KOPT-K1 (cell line): ENCODE data around the gene MCM8.

Experiments used
- H3K27ac ChIP-seq: fragments of 200-600 bp; sonication (generic); 2 replicates; pipeline ENCODE4 v1.5.1; 2016; ENCODE audit warnings: antibody characterized with exemption, mild to moderate bottlenecking, low read depth, low read length; ENCODE audit not compliant: poor library complexity, severe bottlenecking
- H3K36me3 ChIP-seq: fragments of 200-600 bp; sonication (generic); 2 replicates; pipeline ENCODE4 v1.5.1; 2017; ENCODE audit warnings: antibody characterized with exemption, mild to moderate bottlenecking, low read length, moderate library complexity; ENCODE audit not compliant: insufficient read depth
- H3K9me3 ChIP-seq: fragments of 200-600 bp; sonication (generic); 2 replicates; pipeline ENCODE4 v1.5.1; 2017; ENCODE audit warnings: antibody characterized with exemption, low read length, mild to moderate bottlenecking; ENCODE audit not compliant: insufficient read depth, poor library complexity, severe bottlenecking

MCM8 gene

GRCh38 chr20:5950271-5951031, at the start of gene MCM8, which contains the start of gene TRMT6:
MCM8 (plus strand) TSS chr20:5950652; CDS start chr20:5952016, 1,364 bp downstream.
TRMT6 (minus strand) TSS chr20:5950533; CDS start chr20:5950405, 128 bp downstream.
- Histone ChIP-seq H3K27ac (peak within 1 kb of the TSS; percentile 79), H3K36me3 (peaks cover 65% of the 10 kb centered on the region), H3K9me3 (no peaks in the 10 kb centered on the region)

GRCh38 chr20:5900908-5901307, 49.5 kb upstream of the MCM8 start:
- no peaks in the 10 kb centered on the region for H3K36me3 ChIP-seq
- H3K27ac ChIP-seq = no peak overlapping the region
- H3K9me3 ChIP-seq = peaks cover 5% of the 10 kb centered on the region

GRCh38 chr20:5908981-5909380, 41.5 kb upstream of the MCM8 start:
- Histone ChIP-seq H3K36me3 (no peaks in the 10 kb centered on the region), H3K9me3 (no peaks in the 10 kb centered on the region), H3K27ac (no peak overlapping the region)

- Histone ChIP-seq H3K27ac (no peak overlapping the region), H3K36me3 (no peaks in the 10 kb centered on the region), H3K9me3 (no peaks in the 10 kb centered on the region)
Measured at GRCh38 chr20:5910186-5910585, 40.3 kb upstream of the MCM8 start.

GRCh38 chr20:5913166-5913565, 37.3 kb upstream of the MCM8 start:
- no peak overlapping the region for H3K27ac ChIP-seq
- H3K36me3 ChIP-seq = no peaks in the 10 kb centered on the region
- H3K9me3 ChIP-seq = no peaks in the 10 kb centered on the region

GRCh38 chr20:5914859-5915258, 35.6 kb upstream of the MCM8 start:
- no peaks in the 10 kb centered on the region for H3K36me3 ChIP-seq
- H3K27ac ChIP-seq = no peak overlapping the region
- no peaks in the 10 kb centered on the region for H3K9me3 ChIP-seq

GRCh38 chr20:5918856-5919625, 31.4 kb upstream of the MCM8 start:
- H3K36me3 ChIP-seq = no peaks in the 10 kb centered on the region
- H3K27ac ChIP-seq = no peak overlapping the region
- no peaks in the 10 kb centered on the region for H3K9me3 ChIP-seq

GRCh38 chr20:5919626-5920544, 30.6 kb upstream of the MCM8 start:
- H3K36me3 ChIP-seq = no peaks in the 10 kb centered on the region
- no peaks in the 10 kb centered on the region for H3K9me3 ChIP-seq
- H3K27ac ChIP-seq = no peak overlapping the region

GRCh38 chr20:5920581-5920980, 29.9 kb upstream of the MCM8 start:
- Histone ChIP-seq H3K27ac (no peak overlapping the region), H3K9me3 (no peaks in the 10 kb centered on the region), H3K36me3 (no peaks in the 10 kb centered on the region)

- H3K9me3 ChIP-seq = no peaks in the 10 kb centered on the region
- no peaks in the 10 kb centered on the region for H3K36me3 ChIP-seq
- no peak overlapping the region for H3K27ac ChIP-seq
Measured at GRCh38 chr20:5923493-5923892, 27.0 kb upstream of the MCM8 start.

GRCh38 chr20:5925551-5925950, 24.9 kb upstream of the MCM8 start:
- Histone ChIP-seq H3K36me3 (no peaks in the 10 kb centered on the region), H3K9me3 (no peaks in the 10 kb centered on the region), H3K27ac (no peak overlapping the region)

GRCh38 chr20:5927749-5928462, 22.5 kb upstream of the MCM8 start:
- Histone ChIP-seq H3K27ac (no peak overlapping the region), H3K9me3 (no peaks in the 10 kb centered on the region)

GRCh38 chr20:5928836-5929715, 21.4 kb upstream of the MCM8 start:
- Histone ChIP-seq H3K27ac (no peak overlapping the region), H3K9me3 (no peaks in the 10 kb centered on the region), H3K36me3 (no peaks in the 10 kb centered on the region)

More at GRCh38 chr20:5927749-5928462, 22.5 kb upstream of the MCM8 start:
- H3K36me3 ChIP-seq = no peaks in the 10 kb centered on the region
